IgD-negative memory B cell (primary cell): ENCODE results near the gene DSG4. TPM values are rescaled to one million over a fixed set of nuclear protein-coding genes. Genes with fewer than 3 reads are reported as not detected.
"Not testable (repeated sequence)": the region's sequence is repeated elsewhere in the genome, so short reads cannot be mapped to it uniquely, and the experiment has no call there.

ENCODE experiments used
- H3K27ac Mint-ChIP-seq, 3 donors: one replicate each; pipeline ENCODE4 v1.8.0; 2020 to 2022; ENCODE audit warnings: mild to moderate bottlenecking in 3 of 3, mixed read lengths in 3 of 3, moderate library complexity in 1 of 3
- H3K27me3 Mint-ChIP-seq: one replicate; pipeline ENCODE4 v1.8.0; 2021; ENCODE audit warnings: mixed read lengths
- H3K36me3 Mint-ChIP-seq: one replicate; pipeline ENCODE4 v1.8.0; 2020; ENCODE audit warnings: mild to moderate bottlenecking, mixed read lengths
- H3K4me1 Mint-ChIP-seq, 3 donors: one replicate each; pipeline ENCODE4 v1.8.0; 2020 to 2022; ENCODE audit warnings: mixed read lengths in 3 of 3, mild to moderate bottlenecking in 1 of 3
- H3K4me3 Mint-ChIP-seq, 4 donors: one replicate each; pipeline ENCODE4 v1.8.0; 2020 to 2022; ENCODE audit warnings: mild to moderate bottlenecking in 4 of 4, mixed read lengths in 4 of 4, moderate library complexity in 3 of 4
- H3K9me3 Mint-ChIP-seq, 3 donors: one replicate each; pipeline ENCODE4 v1.8.0; 2020 to 2021; ENCODE audit warnings: mixed read lengths in 3 of 3, mild to moderate bottlenecking in 1 of 3
- polyA plus RNA-seq: library from polyadenylated mRNA; unstranded; fragments of 300-500 nt; fragmentation: Illumina TruSeq; gene quantifications from one replicate; pipeline ENCODE4 v1.2.3, GENCODE V29; 2021

The DSG4 gene, protein sequence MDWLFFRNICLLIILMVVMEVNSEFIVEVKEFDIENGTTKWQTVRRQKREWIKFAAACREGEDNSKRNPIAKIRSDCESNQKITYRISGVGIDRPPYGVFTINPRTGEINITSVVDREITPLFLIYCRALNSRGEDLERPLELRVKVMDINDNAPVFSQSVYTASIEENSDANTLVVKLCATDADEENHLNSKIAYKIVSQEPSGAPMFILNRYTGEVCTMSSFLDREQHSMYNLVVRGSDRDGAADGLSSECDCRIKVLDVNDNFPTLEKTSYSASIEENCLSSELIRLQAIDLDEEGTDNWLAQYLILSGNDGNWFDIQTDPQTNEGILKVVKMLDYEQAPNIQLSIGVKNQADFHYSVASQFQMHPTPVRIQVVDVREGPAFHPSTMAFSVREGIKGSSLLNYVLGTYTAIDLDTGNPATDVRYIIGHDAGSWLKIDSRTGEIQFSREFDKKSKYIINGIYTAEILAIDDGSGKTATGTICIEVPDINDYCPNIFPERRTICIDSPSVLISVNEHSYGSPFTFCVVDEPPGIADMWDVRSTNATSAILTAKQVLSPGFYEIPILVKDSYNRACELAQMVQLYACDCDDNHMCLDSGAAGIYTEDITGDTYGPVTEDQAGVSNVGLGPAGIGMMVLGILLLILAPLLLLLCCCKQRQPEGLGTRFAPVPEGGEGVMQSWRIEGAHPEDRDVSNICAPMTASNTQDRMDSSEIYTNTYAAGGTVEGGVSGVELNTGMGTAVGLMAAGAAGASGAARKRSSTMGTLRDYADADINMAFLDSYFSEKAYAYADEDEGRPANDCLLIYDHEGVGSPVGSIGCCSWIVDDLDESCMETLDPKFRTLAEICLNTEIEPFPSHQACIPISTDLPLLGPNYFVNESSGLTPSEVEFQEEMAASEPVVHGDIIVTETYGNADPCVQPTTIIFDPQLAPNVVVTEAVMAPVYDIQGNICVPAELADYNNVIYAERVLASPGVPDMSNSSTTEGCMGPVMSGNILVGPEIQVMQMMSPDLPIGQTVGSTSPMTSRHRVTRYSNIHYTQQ
- not detected for polyA plus RNA-seq

DNA sequence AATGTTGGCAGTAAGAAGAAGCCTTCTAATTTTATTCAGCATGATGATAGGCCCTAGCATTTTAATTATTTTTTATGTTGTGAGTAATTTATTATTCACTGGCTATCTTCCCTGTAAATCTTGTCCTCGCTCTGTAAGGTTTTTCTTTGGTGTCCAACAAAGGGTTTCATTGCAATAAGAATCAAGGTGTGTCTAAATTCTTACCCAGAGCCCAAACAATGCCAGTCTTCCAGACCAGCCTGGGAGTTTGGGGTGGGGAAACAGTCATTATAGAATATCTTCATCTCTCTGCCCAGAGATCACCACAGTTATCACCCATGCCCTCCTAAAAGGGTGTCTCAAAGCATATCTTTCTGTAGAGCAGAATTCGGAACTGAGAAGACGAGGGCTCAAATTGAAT, at the start of gene DSG4:
Gene DSG4 (plus strand): TSS at position 301 of the 400 bp plus-strand sequence. CDS start 135 bp downstream, outside the sequence.
- Mint-ChIP-seq H3K27me3 (no peaks in the 10 kb centered on the region), H3K36me3 (no peaks in the 10 kb centered on the region), H3K4me3 (no peak within 1 kb of the TSS), H3K27ac (peak within 1 kb of the TSS in 1 of 3 donors; percentile 75), H3K4me1 (no peaks in the 10 kb centered on the region), H3K9me3 (peaks cover 0 to 6% (median 4%) of the 10 kb centered on the region in 3 donors)

DNA sequence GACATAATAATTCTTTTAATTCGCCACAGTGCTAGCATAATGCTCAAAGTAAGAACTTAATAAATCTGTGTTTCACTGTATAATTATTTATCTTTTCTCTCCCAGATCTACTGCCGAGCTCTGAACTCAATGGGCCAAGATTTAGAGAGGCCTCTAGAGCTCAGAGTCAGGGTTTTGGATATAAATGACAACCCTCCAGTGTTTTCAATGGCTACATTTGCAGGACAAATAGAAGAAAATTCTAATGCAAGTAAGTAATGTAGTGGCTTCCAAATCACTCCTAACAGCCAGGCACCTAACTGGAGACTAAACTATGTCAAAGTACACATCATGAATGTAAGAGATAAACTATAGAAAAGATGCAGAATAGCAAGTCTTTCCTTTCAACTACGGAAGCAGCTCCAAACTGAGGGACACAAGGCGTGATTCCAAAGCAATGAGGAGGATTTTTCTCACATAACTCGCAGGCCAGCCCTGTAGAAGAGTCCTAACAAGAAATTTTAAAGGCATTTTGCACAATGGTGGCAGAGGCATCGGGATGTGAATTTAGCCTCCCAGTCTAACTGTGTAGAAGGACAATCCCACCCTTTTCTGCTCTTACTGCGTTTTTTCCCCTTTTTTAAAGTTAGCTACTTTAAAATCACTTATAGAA, 46.7 kb upstream of the DSG4 start:
- no peaks in the 10 kb centered on the region for H3K27me3 Mint-ChIP-seq

DNA sequence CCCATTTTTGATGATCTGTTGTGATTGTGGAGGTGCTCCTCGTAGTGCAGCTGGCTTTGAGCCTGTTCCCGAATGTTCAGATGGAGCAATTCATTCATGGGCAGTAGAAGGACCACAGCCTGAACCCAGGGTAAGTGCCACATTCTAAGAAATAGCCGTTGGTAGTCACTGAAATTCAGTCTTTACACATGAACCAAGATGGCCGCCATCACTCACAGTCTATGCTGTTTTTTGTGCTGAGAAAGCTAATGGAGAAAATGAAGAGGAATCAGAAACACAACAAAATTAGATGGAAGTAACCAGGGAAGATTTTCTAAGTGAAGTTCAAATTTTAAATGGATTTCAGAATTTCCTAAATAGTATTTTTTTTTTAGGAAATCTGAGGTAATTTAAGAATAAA, 33.1 kb upstream of the DSG4 start:
- Mint-ChIP-seq H3K27me3 (no peaks in the 10 kb centered on the region), H3K4me1 (no peaks in the 10 kb centered on the region), H3K4me3 (no peak overlapping the region), H3K27ac (no peak overlapping the region), H3K36me3 (no peaks in the 10 kb centered on the region), H3K9me3 (peaks cover 0 to 4% (median 3%) of the 10 kb centered on the region in 3 donors)

More for the DNA sequence above, 46.7 kb upstream of the DSG4 start:
- Mint-ChIP-seq H3K27ac (no peak overlapping the region), H3K36me3 (no peaks in the 10 kb centered on the region), H3K4me3 (no peak overlapping the region), H3K4me1 (no peaks in the 10 kb centered on the region), H3K9me3 (peaks cover 0 to 6% (median 4%) of the 10 kb centered on the region in 3 donors)

DNA sequence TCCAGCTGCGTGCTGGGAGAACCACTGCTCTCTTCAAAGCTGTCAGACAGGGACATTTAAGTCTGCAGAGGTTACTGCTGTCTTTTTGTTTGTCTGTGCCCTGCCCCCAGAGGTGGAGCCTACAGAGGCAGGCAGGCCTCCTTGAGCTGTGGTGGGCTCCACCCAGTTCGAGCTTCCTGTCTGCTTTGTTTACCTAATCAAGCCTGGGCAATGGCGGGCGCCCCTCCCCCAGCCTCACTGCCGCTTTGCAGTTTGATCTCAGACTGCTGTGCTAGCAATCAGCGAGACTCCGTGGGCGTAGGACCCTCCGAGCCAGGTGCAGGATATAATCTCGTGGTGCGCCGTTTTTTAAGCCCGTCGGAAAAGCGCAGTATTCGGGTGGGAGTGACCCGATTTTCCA, 23.2 kb upstream of the DSG4 start:
- H3K36me3 Mint-ChIP-seq, result not testable (repeated sequence)

DNA sequence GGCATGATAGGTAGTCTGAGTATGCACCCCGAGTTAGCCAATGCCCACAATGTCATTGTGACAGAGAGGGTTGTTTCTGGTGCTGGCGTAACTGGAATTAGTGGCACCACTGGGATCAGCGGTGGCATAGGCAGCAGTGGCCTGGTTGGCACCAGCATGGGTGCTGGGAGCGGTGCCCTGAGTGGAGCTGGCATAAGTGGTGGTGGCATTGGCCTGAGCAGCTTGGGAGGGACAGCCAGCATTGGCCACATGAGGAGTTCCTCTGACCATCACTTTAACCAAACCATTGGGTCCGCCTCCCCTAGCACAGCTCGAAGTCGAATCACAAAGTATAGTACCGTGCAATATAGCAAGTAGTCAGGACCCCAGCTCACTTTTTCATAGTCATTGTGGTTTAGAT, 21.6 kb upstream of the DSG4 start:
- H3K4me3 Mint-ChIP-seq, result no peak overlapping the region
- no peaks in the 10 kb centered on the region for H3K36me3 Mint-ChIP-seq
- H3K27ac Mint-ChIP-seq, result no peak overlapping the region
- peaks cover 1 to 5% (median 2%) of the 10 kb centered on the region in 3 donors for H3K9me3 Mint-ChIP-seq
- H3K27me3 Mint-ChIP-seq, result no peaks in the 10 kb centered on the region
- no peaks in the 10 kb centered on the region for H3K4me1 Mint-ChIP-seq

More for the DNA sequence above, 23.2 kb upstream of the DSG4 start:
- H3K27ac Mint-ChIP-seq, H3K9me3 Mint-ChIP-seq, H3K4me3 Mint-ChIP-seq, H3K27me3 Mint-ChIP-seq, H3K4me1 Mint-ChIP-seq: not testable (repeated sequence)

DNA sequence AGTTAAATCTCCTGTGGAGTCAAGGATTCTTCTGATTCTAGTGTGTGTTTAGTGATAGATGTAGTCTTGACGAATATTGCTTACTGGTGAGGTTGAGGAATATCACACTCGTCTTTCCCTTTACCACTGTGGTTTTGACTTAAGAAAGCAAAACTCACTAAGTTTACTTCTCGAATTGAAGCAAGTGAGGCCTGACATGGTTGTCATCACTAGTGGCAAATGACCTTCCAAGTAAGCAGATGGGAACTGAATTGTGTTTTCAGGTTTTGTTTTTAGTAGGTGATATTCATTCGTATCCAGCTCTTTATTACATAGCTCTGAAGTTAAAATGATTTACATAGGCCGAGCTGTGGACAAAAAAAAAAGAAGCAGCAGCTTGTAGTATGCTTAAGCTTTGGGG, 20.6 kb upstream of the DSG4 start:
- Mint-ChIP-seq H3K4me3 (no peak overlapping the region), H3K27ac (no peak overlapping the region), H3K9me3 (peaks cover 1 to 5% (median 2%) of the 10 kb centered on the region in 3 donors), H3K36me3 (no peaks in the 10 kb centered on the region), H3K4me1 (no peaks in the 10 kb centered on the region), H3K27me3 (no peaks in the 10 kb centered on the region)

DNA sequence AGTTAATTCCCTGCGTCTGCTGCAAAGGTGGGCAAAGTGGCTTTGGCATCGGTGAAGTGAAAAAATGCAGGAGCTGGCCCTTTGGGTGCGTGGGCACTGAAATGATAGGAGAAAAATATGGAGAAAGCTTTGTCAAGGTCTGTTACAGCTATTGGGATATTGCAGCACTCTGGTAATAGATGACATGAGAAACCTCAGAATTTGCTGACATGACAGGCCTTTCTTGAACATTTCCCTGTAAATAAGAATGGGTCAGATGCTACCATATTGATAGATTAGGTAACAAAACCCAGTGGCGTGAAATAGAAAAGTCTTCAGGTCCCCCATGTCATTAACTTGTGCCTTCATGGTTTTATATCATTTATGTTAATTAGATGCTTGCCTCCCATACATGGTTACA, 12.4 kb upstream of the DSG4 start:
- H3K36me3 Mint-ChIP-seq, result no peaks in the 10 kb centered on the region

DNA sequence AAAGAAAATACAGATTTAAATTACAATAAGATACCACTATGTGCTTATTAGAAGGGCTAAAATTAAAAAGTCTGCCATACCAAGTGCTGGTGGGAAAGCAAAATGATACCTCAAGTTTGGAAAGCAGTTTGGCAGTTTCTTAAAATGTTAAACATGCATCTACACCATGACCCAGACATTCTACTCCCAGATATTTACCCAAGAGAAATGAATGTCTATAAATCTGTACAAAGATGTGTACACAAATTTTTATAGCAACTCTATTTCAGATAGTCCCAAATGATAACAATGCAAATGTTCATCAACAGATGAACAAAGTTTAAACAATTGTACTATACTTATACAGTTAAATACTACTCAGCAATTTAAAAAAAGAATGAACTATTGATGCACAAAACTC, 7.1 kb upstream of the DSG4 start:
- Mint-ChIP-seq H3K4me3 (no peak overlapping the region), H3K27ac (no peak overlapping the region), H3K27me3 (no peaks in the 10 kb centered on the region), H3K4me1 (no peaks in the 10 kb centered on the region), H3K36me3 (no peaks in the 10 kb centered on the region), H3K9me3 (peaks cover 0 to 4% (median 1%) of the 10 kb centered on the region in 3 donors)

More for the DNA sequence above, 12.4 kb upstream of the DSG4 start:
- no peaks in the 10 kb centered on the region for H3K4me1 Mint-ChIP-seq
- H3K4me3 Mint-ChIP-seq, result no peak overlapping the region
- peaks cover 2 to 10% (median 8%) of the 10 kb centered on the region in 3 donors for H3K9me3 Mint-ChIP-seq
- no peak overlapping the region for H3K27ac Mint-ChIP-seq
- no peaks in the 10 kb centered on the region for H3K27me3 Mint-ChIP-seq

DNA sequence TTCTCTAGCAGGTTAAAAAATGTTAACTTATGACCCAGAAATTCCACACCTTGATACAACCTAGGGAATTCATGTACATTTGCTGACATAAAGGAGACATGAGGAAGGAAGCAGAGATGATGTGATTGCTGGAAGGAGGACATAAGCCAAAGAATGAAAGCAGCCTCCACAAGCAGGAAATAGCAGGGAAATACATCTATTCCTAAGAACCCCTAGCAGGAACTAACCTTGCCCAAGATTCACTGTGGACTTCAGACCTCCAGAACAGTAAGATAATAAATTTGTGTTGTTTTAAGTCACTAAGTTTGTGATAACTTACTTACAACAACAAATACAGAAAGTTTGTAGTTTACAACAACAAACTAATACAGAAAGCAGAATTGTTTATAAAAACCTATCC, 4.6 kb upstream of the DSG4 start:
- Mint-ChIP-seq H3K36me3 (no peaks in the 10 kb centered on the region), H3K27ac (no peak overlapping the region), H3K4me3 (no peak overlapping the region), H3K9me3 (peaks cover 0 to 7% (median 1%) of the 10 kb centered on the region in 3 donors), H3K27me3 (no peaks in the 10 kb centered on the region), H3K4me1 (no peaks in the 10 kb centered on the region)

DNA sequence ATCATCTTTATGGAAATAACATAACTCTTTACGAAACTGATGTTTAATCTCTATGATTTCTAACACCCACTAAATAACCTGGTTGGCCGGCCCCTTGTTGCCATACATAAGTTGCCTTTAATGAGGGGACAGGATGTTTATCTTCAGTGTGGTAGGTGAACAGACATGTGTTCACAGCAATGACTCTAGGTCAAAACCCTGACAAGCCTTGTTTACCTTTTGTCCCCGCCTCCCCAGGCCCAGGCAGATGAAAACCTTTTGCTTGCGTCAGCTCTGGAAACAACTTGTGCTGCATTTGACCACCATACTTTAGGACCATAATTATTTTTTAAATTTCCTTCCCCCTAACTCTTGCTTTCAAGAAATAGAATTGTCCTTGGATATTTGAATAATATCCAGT, 2.9 kb upstream of the DSG4 start:
- H3K27ac Mint-ChIP-seq, result no peak overlapping the region

DNA sequence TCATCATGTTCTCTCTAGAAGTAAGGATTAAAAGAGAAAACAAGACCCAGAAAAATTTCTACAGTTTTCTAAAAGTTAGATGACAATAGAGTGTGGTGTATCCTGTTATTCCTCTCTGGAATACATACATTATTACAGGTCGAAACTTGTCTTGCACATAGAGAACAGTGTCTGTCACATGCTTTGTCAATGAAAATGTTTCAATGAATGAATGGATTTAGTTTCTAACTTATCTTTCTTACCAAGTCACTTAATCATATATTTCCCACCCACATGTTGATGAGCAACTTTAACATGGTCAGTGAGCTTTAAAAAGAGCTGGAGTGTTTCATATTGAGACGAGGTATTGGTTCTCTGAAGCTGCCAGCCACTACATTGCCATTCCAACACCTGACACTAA, 4.3 kb downstream of the DSG4 start:
- Mint-ChIP-seq H3K9me3 (peaks cover 0 to 5% (median 4%) of the 10 kb centered on the region in 3 donors), H3K36me3 (no peaks in the 10 kb centered on the region)

More for the DNA sequence above, 2.9 kb upstream of the DSG4 start:
- Mint-ChIP-seq H3K4me3 (no peak overlapping the region), H3K36me3 (no peaks in the 10 kb centered on the region), H3K4me1 (no peaks in the 10 kb centered on the region), H3K9me3 (peaks cover 0 to 6% (median 1%) of the 10 kb centered on the region in 3 donors), H3K27me3 (no peaks in the 10 kb centered on the region)

DNA sequence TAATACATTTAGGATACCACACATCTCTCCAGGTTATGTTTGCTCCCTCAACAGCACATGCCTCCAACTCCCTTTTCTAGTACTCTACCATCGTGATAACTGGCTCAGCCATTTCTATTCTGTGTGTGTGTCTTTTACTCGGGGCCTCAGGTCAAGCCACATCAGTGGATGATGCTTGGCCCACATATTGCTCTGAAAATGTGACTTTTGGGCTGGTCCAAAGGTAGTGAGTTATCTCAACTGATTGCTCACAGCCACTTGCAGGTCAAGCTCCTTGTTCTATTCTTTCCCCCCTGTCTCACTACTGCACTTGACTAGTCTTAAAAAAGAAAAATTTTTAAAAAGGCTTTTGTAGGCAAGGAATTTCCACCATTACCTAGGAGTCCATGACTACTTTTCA, 5.5 kb downstream of the DSG4 start:
- H3K36me3 Mint-ChIP-seq, result no peaks in the 10 kb centered on the region
- no peaks in the 10 kb centered on the region for H3K4me1 Mint-ChIP-seq
- no peak overlapping the region for H3K4me3 Mint-ChIP-seq
- no peaks in the 10 kb centered on the region for H3K27me3 Mint-ChIP-seq
- H3K27ac Mint-ChIP-seq, result peak overlapping the region in 1 of 3 donors; percentile 43
- H3K9me3 Mint-ChIP-seq, result peaks cover 0 to 4% (median 2%) of the 10 kb centered on the region in 3 donors

More for the DNA sequence above, 4.3 kb downstream of the DSG4 start:
- Mint-ChIP-seq H3K4me1 (no peaks in the 10 kb centered on the region), H3K4me3 (no peak overlapping the region), H3K27me3 (no peaks in the 10 kb centered on the region), H3K27ac (no peak overlapping the region)

DNA sequence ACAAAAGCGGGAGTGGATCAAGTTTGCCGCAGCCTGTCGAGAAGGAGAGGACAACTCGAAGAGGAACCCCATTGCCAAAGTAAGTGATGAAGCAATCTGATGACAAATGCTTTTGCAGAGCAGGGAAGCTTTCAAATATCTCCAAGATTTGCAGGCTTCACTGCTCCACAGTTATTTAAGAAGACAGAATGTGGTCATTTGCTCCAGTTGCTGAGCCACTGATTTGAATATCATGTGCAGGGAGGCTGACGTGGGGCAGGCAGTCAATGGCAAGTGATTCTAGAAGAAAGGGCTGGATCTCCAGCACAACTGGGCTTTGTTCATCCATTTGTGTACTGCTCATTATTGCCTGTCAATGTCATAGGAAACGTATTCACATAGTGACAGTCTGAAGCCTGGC, 10.2 kb downstream of the DSG4 start:
- H3K27me3 Mint-ChIP-seq, result no peaks in the 10 kb centered on the region
- H3K27ac Mint-ChIP-seq, result no peak overlapping the region
- H3K36me3 Mint-ChIP-seq, result no peaks in the 10 kb centered on the region
- no peak overlapping the region for H3K4me3 Mint-ChIP-seq
- H3K4me1 Mint-ChIP-seq, result no peaks in the 10 kb centered on the region
- peaks cover 0 to 4% (median 0%) of the 10 kb centered on the region in 3 donors for H3K9me3 Mint-ChIP-seq

DNA sequence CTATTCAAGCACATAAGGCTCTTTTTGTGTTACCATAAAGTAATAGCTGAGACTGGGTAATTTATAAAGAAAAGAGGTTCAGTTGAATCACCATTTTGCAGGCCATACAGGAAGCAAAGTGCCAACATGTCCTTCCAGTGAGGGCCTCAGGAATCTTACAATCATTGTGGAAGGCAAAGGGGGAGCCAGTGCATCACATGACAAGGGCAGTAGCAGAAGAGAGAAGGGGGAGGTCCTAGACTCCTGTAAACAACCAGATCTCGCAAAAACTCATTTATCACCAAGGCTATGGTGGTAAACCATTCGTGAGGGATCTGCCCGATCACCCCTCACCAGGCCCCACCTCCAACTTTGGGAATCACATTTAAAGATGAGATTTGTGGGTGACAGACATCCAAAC, 16.7 kb downstream of the DSG4 start:
- Mint-ChIP-seq H3K4me1 (no peaks in the 10 kb centered on the region), H3K27ac (no peak overlapping the region), H3K9me3 (peaks cover 0 to 4% (median 0%) of the 10 kb centered on the region in 3 donors), H3K36me3 (no peaks in the 10 kb centered on the region), H3K27me3 (no peaks in the 10 kb centered on the region), H3K4me3 (no peak overlapping the region)
